Right lobe of liver (tissue), 4 donors: ENCODE data around the gene APOBEC3B.

Experiments
- CTCF ChIP-seq, 4 donors: fragments of 200-600 bp in 3 of 4; fragments of 450-650 bp in 1 of 4; IDR thresholded peaks; one replicate each; pipeline versions ENCODE4 v1.5.1 to v1.8.0; 2016 to 2022; ENCODE audit warnings: antibody characterized with exemption in 4 of 4, mild to moderate bottlenecking in 2 of 4
- POLR2A ChIP-seq: fragments of 450-650 bp; IDR thresholded peaks from one replicate; pipeline ENCODE4 v1.6.1; 2017; ENCODE audit warnings: antibody characterized with exemption, mild to moderate bottlenecking
- donor health status: DM: no; HTN: no; CAD: no.
- donor health status: DM: no; HTN: no; CAD: no.
- donor health status: DM: no; HTN: yes; CAD: no.

- TF ChIP-seq CTCF (IDR thresholded peaks at IDR 0.05) (peak; percentile 58 to 72 (median 64)), POLR2A (no peak)
Measured at GRCh38 chr22:39003165-39003638, 21.1 kb downstream of the APOBEC3B start.
